Inferior parietal cortex (tissue), 1 donor: ENCODE measurements around the gene SYTL3.
"Not testable (repeated sequence)": the region's sequence is repeated elsewhere in the genome, so short reads cannot be mapped to it uniquely, and the experiment has no call there.

Experiments used
- DNase-seq: peaks from one replicate; pipeline ENCODE4 v3.0.0-alpha.2; 2016; ENCODE audit errors: extremely low spot score

The SYTL3 gene

DNA sequence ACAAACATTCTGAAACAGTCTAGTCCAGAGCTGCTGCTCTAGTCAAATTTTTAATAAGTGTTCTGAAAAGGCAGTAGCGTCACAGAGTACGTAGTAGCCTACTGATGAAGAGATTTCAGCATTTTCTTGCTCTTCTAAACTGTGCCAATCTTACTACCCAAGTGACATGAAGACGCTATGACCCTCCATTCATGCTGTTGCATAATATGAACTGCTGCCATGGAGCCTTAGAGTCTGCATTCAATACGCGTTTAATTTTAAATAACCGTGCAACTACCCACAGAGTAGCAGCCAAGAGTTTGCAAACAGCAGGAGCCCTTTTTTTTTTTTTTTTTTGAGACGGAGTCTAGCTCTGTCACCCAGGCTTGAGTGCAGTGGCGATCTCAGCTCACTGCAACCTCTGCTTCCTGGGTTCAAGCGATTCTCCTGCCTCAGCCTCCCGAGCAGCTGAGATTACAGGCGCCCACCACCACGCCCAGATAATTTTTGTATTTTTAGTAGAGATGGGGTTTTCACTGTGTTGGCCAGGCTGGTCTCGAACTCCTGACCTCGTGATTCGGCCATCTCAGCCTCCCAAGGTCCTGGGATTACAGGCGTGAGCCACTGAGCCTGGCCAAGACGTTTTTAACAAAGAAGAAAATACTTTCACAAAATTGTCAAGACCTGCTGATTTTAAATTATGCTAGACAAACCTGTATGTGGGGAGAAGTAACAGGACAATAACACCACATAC is 125.0 kb downstream of the SYTL3 start:
- no peak for DNase-seq

DNA sequence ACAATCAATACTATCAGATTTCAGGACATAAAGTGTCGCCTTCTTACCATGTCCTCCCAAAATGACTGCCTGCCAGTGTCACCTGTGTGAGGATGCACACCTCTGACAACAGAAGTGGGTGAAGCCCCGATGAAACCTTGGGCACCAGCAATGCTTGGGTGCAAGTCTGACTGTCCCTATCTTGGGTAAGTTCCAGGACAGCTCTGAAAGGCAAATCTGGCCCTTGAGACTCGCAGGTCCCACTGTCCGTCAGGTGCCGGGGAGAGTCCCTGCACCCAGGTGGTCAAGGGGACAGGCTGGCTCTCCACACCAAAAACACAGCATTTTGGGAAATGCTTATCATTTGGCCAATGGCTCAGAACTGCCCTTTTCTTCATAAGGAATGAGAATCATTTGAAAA is 126.0 kb downstream of the SYTL3 start:
- no peak for DNase-seq

DNA sequence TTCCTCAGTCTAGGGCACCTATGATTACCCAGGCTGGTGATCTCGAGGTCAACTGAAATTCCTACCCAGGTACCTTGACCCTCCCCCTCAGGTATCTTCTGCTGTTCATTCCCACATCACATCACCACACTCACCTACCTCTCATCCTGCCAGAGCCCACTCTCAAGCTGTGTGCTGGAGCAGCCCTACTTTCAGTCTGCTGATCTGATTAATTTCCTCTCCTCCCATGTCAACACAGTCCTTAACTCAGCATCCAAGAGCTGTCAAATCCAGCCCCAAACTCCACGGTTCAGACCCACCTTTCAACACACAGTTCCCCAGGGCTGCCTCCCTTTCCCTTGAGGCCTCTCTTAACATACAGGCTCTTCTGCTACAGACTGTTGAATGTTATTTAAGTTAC is 126.9 kb downstream of the SYTL3 start:
- DNase-seq, result no peak

DNA sequence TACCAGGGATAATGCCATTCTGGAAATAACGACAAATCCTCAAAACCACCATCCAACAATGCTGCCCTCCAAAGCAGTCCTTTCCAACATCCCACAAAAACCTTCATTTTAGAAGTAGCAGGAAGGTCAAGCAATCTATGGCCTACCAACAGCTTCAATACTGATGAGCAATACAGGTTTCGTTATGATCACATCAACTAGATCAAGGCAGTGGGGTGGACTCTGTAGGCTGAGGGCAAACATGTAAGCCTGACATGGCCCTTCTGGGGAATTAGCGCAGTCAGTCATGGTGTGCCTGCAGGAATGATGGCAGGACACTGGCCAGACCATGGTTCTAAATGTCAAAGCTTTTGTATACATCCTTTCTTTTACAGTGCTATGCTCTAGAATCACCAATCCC is 127.7 kb downstream of the SYTL3 start:
- no peak for DNase-seq

DNA sequence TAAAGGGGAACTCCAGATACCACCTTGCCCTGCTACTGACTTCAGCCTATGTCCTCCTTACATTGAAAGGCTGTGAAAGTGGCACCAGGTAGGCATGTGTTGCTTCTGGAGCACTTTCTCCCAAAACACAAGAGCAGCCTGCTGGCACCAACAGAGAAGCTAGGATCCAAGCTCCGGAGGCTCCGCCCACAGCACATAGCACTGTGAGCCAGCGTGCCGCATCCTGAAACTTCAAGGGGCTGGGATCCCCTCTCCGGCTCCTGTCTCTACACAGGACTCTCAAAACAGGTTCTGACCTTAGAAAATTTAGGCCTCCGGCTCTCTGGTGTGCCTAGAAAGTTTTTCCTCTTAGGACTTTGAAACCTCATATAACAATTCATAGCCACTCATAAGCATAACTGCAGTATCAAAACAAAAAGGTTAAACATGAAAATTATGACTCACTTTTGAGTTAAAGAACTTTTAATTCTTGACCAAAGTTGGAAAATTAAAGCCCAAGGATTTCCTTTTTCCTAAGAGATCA is 128.2 kb downstream of the SYTL3 start:
- DNase-seq, result no peak

DNA sequence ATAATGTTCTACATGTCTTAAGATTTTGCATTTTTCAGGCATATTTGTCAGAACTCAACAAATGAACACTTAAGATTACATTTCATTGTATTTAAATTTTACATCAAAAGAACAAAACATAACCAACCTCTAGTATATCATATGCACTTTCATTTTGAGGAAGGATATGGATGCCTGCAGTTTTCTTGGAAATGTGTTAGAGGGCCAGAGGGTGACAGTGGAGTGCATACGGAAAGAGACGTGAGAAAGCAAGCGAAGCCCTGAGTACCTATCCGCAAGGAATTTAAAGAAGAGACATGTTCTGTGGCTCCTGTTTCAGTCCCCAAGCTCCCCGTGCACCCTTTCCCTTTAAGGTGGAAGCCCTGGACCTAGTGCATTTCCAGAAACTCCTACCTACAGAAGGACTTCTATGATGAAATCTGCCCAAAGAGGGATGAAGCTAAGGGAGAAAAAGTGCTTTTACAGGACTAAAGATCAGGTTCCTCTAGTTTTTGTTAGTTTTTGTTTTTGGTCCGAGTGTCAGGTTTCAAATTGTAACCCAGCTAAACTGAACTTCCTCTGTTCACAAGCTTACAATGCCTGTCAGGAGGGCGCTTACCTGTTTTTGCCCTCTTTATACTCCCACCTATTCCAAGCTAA is 130.5 kb downstream of the SYTL3 start:
- no peak for DNase-seq

DNA sequence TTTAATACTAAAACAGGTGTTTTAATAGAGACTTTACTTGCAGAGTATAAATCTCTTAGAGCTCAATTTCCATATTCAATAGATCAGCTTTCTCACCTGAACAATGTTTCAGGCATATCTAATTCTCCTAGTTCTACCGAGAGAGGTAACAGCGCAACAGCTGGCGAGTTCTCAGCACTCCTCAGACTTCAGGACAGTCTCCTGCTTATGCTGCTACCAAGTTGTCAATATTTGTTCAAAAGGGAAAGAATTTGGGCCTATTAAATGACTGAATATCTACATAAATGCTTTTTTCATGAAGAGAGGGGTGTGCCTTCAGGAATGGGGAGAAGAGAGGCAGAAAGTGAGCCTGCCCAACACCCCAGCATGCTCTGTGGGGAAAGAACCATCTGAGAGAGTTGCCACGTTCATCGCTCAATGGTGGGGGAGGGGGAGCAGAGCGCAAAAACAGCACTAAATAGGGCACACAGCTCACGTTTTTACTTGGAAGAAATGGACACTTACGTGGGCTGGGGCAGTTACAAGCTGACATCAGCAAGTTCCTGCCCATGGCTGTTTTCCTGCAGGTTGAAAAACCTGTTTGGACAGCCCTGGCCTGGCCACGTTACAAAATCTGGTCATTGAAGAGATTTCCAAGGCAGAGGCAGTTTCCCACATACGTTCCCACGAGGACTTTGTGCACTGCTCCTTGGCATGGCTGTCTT is 131.3 kb downstream of the SYTL3 start:
- no peak for DNase-seq

DNA sequence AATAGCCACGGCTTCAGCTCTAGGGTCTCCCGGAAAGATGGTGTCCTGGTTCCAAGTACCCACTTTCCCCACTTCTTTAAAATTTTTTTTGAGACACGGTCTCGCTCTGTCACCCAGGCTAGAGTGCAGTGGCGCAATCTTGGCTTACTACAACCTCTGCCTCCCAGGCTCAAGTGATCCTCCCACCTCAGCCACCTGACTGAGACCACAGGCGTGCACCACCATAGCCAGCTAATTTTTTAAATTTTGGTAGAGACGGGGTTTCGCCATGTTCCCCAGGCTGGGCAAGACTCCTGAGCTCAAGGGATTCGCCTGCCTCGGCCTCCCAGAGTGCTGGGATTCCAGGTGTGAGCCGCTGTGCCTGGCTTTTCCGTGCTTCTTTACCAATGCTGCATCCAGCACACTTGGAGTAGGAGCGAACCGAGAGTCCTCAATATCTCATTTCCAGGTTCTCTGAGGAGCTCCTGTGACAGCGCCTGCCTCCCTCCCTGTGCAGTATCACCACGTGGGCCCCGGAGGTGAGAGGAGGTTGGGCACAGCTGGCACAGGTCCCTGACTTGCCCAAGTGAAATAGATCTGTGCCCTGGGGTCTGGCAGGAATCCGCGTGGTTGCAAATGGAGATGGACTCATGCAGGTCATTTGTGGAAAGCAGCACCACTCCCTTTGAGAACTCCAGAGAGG is 132.0 kb downstream of the SYTL3 start:
- DNase-seq, result no peak

DNA sequence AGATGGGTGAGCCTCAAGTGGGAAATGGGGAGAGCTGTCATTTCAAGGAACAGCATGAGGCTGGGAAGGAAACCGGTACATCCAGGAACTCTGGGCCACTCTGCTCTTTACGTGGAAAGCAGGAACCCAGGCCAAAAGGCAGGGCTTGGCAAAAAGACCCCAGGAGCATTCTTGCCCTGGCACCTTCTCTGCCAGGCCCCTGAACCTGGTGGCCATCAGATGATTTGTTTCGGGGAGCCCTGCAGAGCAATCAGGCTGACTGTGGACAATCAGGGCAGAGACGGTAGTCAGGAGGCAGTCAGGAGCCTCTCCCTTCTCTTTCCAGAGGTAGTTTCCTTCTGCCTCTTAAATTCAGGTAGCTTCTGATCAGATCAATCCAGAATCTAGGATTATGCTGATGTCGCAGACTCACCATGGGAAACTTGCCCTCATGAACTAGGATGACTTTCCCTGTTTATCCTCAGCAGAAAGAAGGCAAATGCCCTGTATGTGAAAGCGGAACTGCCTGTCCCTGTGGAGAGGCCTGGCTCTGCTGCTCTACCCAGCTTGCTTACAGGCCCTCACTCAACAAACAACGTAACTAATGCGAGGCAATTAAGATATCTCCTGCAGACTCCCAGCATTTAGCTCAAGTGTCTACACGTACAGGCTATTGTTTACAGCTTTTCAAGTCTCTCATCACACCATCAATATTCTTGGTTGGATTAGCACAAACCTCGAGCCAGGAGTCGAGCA is 132.7 kb downstream of the SYTL3 start:
- no peak for DNase-seq

DNA sequence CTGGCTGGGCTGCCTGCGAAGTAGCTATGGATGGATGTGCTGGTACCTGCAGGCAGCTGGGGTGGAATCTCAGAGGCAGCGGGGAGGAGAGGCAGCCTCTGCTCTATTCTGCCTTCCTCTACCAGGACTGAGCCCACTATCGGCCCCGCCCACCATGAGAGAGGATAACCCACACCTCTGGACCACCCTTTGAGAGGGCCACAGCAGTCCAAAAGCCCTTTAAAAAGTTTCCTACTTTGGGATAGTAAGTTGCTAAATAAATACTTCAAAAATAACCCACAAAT is 133.3 kb downstream of the SYTL3 start:
- no peak for DNase-seq

DNA sequence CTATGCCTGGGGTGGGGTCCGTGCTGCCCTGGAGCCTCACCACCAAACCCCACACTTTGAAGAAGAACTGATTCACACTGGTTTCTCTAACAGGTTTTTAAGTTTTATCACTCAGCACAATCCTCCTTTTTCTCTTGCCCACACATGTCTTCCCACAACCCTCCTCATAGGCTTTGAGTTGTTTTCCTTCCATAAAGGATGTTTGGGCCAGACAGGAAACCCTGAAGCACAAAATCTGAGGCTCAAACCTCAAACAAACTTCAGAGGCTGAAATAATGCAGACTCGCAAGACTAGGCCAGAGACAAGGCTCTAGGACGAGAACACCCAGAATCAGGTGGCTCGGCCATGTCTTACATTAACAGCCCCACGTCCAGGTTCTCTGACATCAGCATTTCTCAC is 134.0 kb downstream of the SYTL3 start:
- no peak for DNase-seq

DNA sequence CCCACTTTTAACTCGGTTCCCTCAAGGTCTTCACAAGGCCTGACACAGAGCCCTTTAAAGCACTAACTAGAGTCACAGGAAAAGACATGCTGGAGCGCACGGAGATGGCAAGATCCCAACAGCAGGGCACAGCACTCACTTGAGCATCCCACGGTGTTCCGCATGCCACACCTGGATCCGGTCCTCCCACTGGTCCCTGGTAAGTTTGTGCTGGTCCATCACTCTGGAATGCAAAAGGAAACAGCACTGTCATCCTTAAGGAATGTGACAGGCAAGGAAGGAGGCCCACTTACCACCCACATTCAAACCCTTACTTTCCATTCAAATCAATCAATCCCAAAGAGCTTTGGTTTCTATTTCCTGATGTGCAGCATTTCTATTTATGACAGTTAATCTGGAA is 134.7 kb downstream of the SYTL3 start:
- DNase-seq, result no peak

DNA sequence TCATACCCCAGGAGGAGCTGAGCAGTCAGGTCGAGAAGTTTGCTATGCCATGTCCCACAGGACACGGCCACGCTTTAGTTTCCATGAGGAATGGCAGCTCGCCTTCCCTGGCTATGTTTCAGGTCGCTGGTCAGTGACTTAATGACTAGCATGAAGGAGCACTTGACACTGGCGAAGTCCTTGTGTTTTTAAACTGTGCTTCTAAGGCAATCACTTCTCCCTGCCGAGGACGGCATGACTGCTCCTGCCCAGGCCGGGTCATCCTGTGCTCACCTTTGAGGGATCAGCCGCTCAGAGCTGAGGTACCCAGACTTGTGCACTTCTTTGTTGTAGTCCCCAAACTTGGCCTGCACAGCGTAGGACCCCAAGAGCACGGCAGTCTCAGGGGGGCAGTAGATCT is 135.2 kb downstream of the SYTL3 start:
- no peak for DNase-seq

DNA sequence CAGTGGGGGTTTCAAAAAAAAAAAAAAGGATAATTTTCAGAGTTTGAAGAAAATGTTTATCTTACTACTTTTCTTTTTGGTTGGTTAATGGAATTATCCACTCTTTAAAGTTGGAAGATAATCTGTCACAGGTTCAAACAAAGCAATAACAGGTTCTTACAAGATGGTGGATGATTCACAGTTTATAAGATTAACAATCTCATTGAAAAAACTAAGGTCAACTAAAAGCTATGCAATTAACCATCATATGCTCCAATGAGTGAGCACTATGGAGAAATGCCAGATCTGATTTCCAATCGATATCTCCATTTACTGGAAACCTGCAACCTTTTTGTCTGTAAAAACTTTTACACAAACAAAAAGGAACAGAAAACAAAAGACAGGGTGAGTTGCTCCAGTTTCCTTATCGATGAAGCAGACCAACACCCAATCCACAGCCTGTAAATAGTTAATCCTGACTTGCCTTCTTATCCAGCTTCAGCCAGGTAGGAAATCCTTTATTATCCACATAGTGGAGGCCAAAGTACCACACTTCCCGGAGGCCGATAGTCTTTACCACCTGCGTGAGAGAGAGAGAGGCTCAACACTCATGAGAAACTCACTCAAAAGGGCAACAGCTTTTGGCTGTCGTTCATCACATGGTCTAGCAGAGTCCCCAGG is 136.9 kb downstream of the SYTL3 start:
- no peak for DNase-seq

DNA sequence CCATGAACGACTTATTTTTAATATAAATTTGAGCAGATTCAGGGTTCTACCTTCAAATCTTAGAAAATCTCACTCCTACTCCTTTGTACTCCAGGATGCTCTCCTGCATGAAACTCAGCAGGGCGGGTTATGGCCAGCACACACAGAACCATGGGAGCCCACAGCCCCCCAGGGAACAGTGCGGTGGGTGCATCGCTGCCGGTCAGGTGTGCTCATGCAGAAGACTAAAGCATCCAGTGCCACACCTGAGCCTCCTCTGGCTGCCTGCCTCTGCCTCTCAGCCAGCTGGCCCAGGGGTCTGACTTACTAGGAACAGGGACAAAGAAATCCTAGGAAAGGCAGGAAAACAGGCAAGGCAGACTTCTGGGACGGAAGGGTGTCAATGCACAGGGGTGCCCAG is 137.5 kb downstream of the SYTL3 start:
- no peak for DNase-seq

DNA sequence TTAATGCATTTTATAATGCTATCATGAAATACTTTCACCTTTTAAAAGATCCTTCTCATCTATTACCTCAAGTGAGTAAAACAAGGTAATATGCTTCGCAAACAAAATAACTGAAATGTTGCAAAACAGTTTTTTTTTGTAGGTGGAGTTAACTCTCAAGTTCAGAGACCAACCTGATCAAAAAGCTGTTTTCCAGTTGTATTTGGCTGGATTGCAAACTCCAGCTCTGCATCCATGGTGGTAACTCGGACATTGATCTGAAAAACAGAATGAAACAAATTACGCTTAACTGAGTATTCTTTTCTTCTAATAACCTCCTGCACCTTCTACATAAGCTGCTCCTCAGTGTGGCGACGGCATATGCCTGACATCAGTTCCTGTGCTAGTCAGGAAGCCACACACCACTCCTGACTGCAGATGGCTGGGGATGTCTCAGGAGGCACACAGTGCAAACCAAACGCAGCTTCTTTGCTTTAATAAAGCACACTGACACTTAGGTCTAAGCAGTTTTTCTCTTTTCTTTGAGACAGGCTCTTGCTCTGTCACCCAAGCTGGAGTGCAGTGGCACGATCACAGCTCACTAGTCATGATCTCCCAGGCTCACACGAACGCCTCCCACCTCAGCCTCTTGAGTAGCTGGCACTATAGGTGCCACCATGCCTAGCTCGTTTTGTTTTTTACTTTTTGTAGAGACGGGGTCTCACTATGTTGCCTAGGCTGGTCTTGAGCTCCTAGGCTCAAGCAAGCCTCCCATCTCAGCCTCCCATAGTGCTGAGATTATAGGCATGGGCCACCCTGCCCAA is 139.5 kb downstream of the SYTL3 start:
- DNase-seq, result no peak

DNA sequence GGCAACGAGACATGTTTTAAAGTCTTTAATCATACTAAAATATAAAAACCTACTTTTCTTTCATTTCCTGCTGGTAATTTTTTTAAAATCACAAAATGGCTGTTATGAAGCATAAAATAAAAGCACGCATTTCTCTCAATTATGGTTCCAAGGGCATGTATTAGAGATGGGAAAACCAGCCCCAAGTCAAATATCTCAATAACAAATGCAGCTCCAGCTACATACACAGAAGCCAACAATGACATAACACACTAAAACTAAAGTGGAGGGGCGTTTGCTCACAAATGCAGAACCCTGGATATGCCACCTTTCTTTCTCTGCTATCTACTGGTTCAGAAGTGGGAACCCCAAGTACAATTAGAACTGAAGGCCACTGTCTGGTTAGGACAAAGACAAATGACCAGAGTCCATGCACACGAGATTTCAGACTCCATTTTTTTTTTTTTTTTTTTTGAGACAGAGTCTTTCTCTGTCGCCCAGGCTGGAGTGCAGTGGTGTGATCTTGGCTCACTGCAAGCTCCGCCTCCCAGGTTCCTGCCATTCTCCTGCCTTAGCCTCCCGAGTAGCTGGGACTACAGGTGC is 141.5 kb downstream of the SYTL3 start:
- DNase-seq, result no peak

DNA sequence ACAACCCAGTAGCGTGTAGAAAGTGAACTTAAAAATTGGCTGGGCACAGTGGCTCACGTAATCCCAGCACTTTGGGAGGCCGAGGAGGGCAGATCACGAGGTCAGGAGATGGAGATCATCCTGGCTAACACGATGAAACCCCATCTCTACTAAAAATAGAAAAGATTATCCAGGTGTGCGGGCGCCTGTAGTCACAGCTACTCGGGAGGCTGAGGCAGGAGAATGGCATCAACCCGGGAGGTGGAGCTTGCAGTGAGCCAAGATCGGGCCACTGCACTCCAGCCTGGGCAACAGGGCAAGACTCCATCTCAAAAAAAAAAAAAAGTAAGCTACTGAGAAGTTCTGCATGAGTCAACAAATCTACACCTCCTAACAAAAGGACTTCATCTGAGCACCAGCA is 142.7 kb downstream of the SYTL3 start:
- DNase-seq, result not testable (repeated sequence)

DNA sequence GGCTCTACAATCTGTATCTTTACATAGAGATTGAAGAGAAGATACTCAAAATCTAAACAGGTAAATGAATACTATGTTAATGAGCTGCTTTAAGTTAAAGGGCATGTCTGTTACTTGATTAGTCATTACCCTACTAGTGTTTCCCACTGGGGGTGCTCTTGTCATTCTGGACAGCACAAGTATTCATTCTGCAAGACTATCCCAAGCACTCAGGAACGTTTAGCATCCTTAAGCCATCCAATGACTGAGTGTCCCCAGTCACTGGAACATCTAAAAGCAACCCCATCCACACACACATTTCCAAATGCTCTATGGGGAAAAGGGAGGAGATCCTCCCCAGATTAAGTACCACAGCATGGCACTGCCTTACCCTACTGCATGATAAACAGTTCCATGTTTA is 143.6 kb downstream of the SYTL3 start:
- no peak for DNase-seq

DNA sequence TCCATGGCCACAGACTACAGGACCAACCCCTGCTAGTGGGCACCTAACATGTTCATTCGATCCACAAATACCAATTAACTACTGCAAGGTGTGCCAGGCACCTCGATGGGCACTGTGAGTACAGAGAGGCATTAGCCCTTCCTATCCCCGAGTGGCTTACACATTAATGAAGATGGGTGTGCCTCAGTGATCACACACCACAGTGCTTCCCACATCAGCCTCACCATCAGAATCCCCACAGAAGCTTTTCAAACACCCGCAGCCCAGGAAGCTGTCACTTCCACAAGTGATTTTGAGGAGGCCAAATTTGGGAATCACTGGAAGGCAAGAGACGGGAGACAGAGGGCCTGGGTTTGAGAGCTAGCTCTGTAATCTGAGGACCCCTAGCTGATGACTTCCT is 145.7 kb downstream of the SYTL3 start:
- no peak for DNase-seq
